H1 (cell line): ENCODE data around the gene FAM98C. TPM values are rescaled to one million over a fixed set of nuclear protein-coding genes. Genes with fewer than 3 reads are reported as not detected.

Source experiments
- CHD7 ChIP-seq: fragments of 300-600 bp; sonication (generic); IDR thresholded peaks from 2 replicates; pipeline ENCODE4 v1.7.1; 2012; ENCODE audit warnings: low read length, moderate library complexity, mild to moderate bottlenecking, inconsistent platforms; ENCODE audit not compliant: insufficient replicate concordance
- KDM1A ChIP-seq: fragments of 200-600, 300-600 bp; sonication (generic); IDR thresholded peaks from 2 replicates; pipeline ENCODE4 v1.7.1; 2016; ENCODE audit warnings: mild to moderate bottlenecking, low read length, borderline replicate concordance
- polyA plus RNA-seq, 7 experiments: library from polyadenylated mRNA; depleted of rRNA in 3 of 7; stranded (reverse) in 5 of 7; unstranded in 2 of 7; fragments of >200 nt in 5 of 7; fragments of 200-250 nt in 2 of 7; gene quantifications; 1 replicate in 5 of 7; 2 replicates in 1 of 7; 4 replicates in 1 of 7; pipeline versions ENCODE4 v1.2.1 to v1.2.3, GENCODE V29; 2011 to 2013; ENCODE audit warnings: missing spikeins in 2 of 7, mixed read lengths in 2 of 7
- total RNA-seq: library from RNA; stranded (reverse); fragmentation: NEBNext Ultra II Directional; extraction: Animal tissue kit (Norgen Biotek cat#: 25700); gene quantifications from 2 replicates; pipeline ENCODE4 v1.2.1, GENCODE V29; 2021

FAM98C gene
- total and polyA plus RNA-seq, 2 of the 8 experiments (the other 6 are each of a cell fraction or from before 2014, with no cell fraction given): 6.1 to 9.4 TPM

GRCh38 chr19:38355728-38356725, 46.9 kb upstream of the FAM98C start (continued):
- TF ChIP-seq CHD7 (no peak), KDM1A (peak; percentile 38; the same call in 1 of the 2 replicates)
